ENCODE results near the gene SVEP1. TPM values are rescaled to one million over a fixed set of nuclear protein-coding genes. Genes with fewer than 3 reads are reported as not detected.

SVEP1 gene
- total and polyA plus RNA-seq, 2 of the 13 experiments (the other 11 are each of a cell fraction or from before 2014, with no cell fraction given), result not detected

DNA sequence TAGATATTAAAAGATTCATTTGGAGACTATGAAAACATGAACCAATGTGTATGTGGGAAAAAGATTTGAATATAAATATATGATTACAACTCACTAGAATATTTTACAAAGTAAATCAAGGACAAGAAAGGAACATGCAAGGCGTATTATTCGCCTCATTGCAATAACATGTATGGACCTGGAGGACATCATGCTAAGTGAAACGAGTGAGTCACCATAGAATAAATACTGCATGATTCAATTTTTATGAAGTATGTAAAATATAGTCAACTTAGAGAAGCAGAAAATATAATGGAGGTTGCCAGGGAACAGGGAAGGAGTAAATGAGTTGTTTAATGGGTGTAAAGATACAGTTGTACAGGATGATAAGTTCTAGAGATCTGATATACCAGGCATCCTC, 246.8 kb downstream of the SVEP1 start:
- Histone ChIP-seq H3K27ac (ENCODE audit: extremely low read length, insufficient read depth, low read length) (no peak overlapping the region), H3K4me1 (ENCODE audit: insufficient read depth, low read length) (no peaks in the 10 kb centered on the region), H3K36me3 (replicated peaks in 1 of 2; ENCODE audit: control insufficient read depth in 1 of 2, insufficient read depth in 2 of 2, low read length in 2 of 2) (no peaks in the 10 kb centered on the region), H3K27me3 (ENCODE audit: control insufficient read depth in 1 of 2, insufficient read depth in 2 of 2, low read length in 2 of 2) (no peaks in the 10 kb centered on the region), H3K9ac (ENCODE audit: insufficient read depth, low read depth, low read length) (no peak overlapping the region), H3K79me2 (ENCODE audit: insufficient read depth, low read length) (no peaks in the 10 kb centered on the region), H2AFZ (ENCODE audit: low read length) (no peak overlapping the region), H3K4me3 (replicated peaks in 1 of 3; ENCODE audit: insufficient read depth in 1 of 3, low read depth in 2 of 3, low read length in 3 of 3) (no peak overlapping the region), H4K20me1 (ENCODE audit: insufficient read depth, low read length) (no peaks in the 10 kb centered on the region), H3K9me3 (ENCODE audit: low read length) (no peaks in the 10 kb centered on the region), H3K4me2 (ENCODE audit: low read depth, low read length) (no peak overlapping the region)
- TF ChIP-seq ZIK1 (CRISPR knock-in tag; IDR thresholded peaks at IDR 0.05; ENCODE audit: borderline replicate concordance, low read depth), result no peak
- TF ChIP-seq SP2 (CRISPR knock-in tag; IDR thresholded peaks at IDR 0.05), result no peak
- no peak for TF ChIP-seq THAP11 (CRISPR knock-in tag; IDR thresholded peaks at IDR 0.05)
- TF ChIP-seq ZSCAN31 (CRISPR knock-in tag; IDR thresholded peaks at IDR 0.05; ENCODE audit: low read depth), result no peak
- TF ChIP-seq REL (CRISPR knock-in tag; conservative IDR thresholded peaks at IDR 0.05), result no peak
- 52% methylated on average over 3 of the region's 3 CpGs for WGBS (ENCODE audit: low lambda C conversion rate)
- DNase-seq (ENCODE audit: low spot score), result no peak
- FAIRE-seq, result no peak
- no peak for ATAC-seq
- in situ Hi-C loops (cut with HindIII; ENCODE audit: extremely low pct_ligation_motif_present, low pct_unique_long_range_greater_than_20kb) (no loop called here), intact Hi-C loops (cut with micrococcal nuclease; ENCODE audit: unreplicated experiment) (no loop called here)
- POLR2A ChIA-PET, result no interaction called here
- CTCF ChIA-PET (ENCODE audit: low intra/inter-chr PET ratio, low total read pairs), result no interaction called here
- no TSS peak for BruUV-seq (replicated peaks)

- FAIRE-seq (no peak), ATAC-seq (no peak), DNase-seq (ENCODE audit: low spot score) (no peak)
- no peak overlapping the region for H3K4me2 ChIP-seq (ENCODE audit: low read depth, low read length)
- no peak overlapping the region for H2AFZ ChIP-seq (ENCODE audit: low read length)
- in situ Hi-C loops (cut with HindIII; ENCODE audit: extremely low pct_ligation_motif_present, low pct_unique_long_range_greater_than_20kb) (no loop called here), intact Hi-C loops (cut with micrococcal nuclease; ENCODE audit: unreplicated experiment) (no loop called here)
- H3K4me1 ChIP-seq (ENCODE audit: insufficient read depth, low read length), result no peaks in the 10 kb centered on the region
- H3K27me3 ChIP-seq (ENCODE audit: control insufficient read depth in 1 of 2, insufficient read depth in 2 of 2, low read length in 2 of 2), result no peaks in the 10 kb centered on the region
- H3K27ac ChIP-seq (ENCODE audit: extremely low read length, insufficient read depth, low read length), result no peak overlapping the region
- no peaks in the 10 kb centered on the region for H3K79me2 ChIP-seq (ENCODE audit: insufficient read depth, low read length)
- H3K9ac ChIP-seq (ENCODE audit: insufficient read depth, low read depth, low read length), result no peak overlapping the region
- WGBS (ENCODE audit: low lambda C conversion rate), result 84% methylated on average over 1 of the region's 1 CpG
- no TSS peak for BruUV-seq (replicated peaks)
- ChIA-PET POLR2A (no interaction called here), CTCF (ENCODE audit: low intra/inter-chr PET ratio, low total read pairs) (no interaction called here)
- H3K36me3 ChIP-seq (replicated peaks in 1 of 2; ENCODE audit: control insufficient read depth in 1 of 2, insufficient read depth in 2 of 2, low read length in 2 of 2), result no peaks in the 10 kb centered on the region
- no peaks in the 10 kb centered on the region for H4K20me1 ChIP-seq (ENCODE audit: insufficient read depth, low read length)
- no peaks in the 10 kb centered on the region for H3K9me3 ChIP-seq (ENCODE audit: low read length)
- H3K4me3 ChIP-seq (replicated peaks in 1 of 3; ENCODE audit: insufficient read depth in 1 of 3, low read depth in 2 of 3, low read length in 3 of 3), result no peak overlapping the region
- TF ChIP-seq, protein P1, sequence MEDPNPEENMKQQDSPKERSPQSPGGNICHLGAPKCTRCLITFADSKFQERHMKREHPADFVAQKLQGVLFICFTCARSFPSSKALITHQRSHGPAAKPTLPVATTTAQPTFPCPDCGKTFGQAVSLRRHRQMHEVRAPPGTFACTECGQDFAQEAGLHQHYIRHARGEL (CRISPR knock-in tag; IDR thresholded peaks at IDR 0.05), result no peak
- TF ChIP-seq, protein P2, sequence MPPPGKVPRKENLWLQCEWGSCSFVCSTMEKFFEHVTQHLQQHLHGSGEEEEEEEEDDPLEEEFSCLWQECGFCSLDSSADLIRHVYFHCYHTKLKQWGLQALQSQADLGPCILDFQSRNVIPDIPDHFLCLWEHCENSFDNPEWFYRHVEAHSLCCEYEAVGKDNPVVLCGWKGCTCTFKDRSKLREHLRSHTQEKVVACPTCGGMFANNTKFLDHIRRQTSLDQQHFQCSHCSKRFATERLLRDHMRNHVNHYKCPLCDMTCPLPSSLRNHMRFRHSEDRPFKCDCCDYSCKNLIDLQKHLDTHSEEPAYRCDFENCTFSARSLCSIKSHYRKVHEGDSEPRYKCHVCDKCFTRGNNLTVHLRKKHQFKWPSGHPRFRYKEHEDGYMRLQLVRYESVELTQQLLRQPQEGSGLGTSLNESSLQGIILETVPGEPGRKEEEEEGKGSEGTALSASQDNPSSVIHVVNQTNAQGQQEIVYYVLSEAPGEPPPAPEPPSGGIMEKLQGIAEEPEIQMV (CRISPR knock-in tag; IDR thresholded peaks at IDR 0.05; ENCODE audit: low read depth), result no peak
- TF ChIP-seq IRF1 (CRISPR knock-in tag; IDR thresholded peaks at IDR 0.05; ENCODE audit: low read depth), result no peak
Measured at GRCh38 chr9:110330484-110331105, 248.9 kb downstream of the SVEP1 start.

Data from HepG2 (cell line).